Retina (tissue), 1 donor: ENCODE results near the gene SEMA6C.
"Not testable (repeated sequence)": the region's sequence is repeated elsewhere in the genome, so short reads cannot be mapped to it uniquely, and the experiment has no call there.

Experiments
- DNase-seq: peaks from one replicate; pipeline ENCODE4 v3.0.0-alpha.2; 2016

Gene SEMA6C, protein sequence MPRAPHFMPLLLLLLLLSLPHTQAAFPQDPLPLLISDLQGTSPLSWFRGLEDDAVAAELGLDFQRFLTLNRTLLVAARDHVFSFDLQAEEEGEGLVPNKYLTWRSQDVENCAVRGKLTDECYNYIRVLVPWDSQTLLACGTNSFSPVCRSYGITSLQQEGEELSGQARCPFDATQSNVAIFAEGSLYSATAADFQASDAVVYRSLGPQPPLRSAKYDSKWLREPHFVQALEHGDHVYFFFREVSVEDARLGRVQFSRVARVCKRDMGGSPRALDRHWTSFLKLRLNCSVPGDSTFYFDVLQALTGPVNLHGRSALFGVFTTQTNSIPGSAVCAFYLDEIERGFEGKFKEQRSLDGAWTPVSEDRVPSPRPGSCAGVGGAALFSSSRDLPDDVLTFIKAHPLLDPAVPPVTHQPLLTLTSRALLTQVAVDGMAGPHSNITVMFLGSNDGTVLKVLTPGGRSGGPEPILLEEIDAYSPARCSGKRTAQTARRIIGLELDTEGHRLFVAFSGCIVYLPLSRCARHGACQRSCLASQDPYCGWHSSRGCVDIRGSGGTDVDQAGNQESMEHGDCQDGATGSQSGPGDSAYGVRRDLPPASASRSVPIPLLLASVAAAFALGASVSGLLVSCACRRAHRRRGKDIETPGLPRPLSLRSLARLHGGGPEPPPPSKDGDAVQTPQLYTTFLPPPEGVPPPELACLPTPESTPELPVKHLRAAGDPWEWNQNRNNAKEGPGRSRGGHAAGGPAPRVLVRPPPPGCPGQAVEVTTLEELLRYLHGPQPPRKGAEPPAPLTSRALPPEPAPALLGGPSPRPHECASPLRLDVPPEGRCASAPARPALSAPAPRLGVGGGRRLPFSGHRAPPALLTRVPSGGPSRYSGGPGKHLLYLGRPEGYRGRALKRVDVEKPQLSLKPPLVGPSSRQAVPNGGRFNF

GRCh38 chr1:151146412-151147131 lies at the start of gene SEMA6C:
TSS of gene SEMA6C (minus strand) at chr1:151146631. CDS start at chr1:151142621, 4,010 bp downstream.
- peak; percentile 96 for DNase-seq

GRCh38 chr1:151194894-151195594 lies 48.6 kb upstream of the SEMA6C start:
- DNase-seq = not testable (repeated sequence)

DNA sequence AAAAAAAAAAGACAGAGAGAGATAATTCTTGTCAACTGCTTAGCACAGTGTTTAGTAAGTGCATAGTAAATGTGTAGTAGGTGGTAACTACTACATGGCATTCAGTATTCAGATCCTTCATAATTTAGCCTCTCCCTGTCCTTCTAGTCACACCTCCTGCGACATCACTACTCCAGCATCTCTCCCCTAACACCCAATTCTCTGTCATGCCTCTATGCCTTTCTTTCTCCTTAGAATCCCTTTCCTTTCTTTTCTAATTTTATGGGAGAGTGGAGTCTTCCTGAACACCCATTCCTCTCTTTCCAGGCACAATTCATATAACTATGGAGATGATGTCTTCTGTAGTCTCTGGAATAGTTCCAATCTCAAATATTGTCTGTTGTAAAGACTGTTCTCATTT lies 47.4 kb upstream of the SEMA6C start:
- no peak for DNase-seq

DNA sequence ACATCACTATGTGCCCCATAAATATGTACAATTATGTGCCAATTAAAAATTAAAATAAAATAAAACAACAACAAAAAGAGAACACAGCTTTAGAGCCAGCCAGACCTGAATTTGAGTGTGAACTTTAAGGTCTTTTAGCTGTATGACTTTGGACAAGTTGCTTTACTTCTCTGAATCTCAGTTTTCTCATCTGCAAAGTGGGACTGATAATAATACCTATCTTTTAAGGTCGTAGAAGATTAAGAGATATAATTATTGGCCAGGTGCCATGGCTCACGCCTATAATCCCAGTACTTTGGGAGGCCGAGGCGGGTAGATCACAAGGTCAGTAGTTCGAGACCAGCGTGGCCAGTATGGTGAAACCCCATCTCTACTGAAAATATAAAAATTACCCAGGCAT lies 46.9 kb upstream of the SEMA6C start:
- no peak for DNase-seq

- no peak for DNase-seq
These were observed 45.6 kb upstream of the SEMA6C start for GRCh38 chr1:151192047-151192446.

DNA sequence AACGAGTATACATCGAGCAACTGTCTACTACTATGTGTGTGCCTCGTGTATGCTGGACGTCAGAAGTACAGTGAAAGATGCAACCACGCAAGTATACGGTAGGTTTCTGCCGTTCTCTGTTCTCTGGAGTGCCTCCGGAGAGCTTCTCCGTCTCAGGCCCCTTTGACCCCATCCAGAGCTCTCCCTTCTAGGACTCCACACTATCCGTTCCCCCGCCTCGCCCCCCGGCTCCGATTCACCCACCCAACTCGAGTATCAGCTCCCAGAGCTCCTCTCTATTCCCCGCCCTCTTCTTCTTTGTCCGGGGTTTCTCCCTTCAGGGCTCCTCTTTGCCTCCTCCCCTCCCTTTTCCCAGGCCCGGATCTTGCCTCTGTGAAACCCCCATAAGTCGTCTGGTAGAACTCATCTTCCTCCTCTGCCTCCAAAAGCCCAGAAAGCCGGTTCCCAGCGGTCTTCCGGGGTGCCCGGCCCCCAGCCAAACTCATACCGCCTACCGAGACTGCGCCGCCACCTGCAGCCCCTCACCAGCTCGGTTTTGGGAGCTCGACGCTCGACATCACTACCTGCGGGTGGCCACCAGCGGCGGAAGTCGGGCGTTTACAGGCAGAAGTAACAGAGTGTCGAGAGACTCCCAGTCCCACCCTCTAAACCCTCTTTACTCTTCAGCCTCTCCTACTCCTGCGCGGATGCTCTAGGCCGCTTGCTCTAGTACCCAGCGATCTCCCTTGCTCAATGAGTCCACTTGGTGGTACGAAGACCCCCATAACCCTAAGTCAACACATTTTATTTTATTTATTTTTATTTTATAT lies 43.4 kb upstream of the SEMA6C start, which contains the start of gene VPS72:
VPS72 (minus strand) TSS at position 561 of the 809 bp plus-strand sequence; CDS start at position 485, 76 bp downstream.
- peak; percentile 96 for DNase-seq

DNA sequence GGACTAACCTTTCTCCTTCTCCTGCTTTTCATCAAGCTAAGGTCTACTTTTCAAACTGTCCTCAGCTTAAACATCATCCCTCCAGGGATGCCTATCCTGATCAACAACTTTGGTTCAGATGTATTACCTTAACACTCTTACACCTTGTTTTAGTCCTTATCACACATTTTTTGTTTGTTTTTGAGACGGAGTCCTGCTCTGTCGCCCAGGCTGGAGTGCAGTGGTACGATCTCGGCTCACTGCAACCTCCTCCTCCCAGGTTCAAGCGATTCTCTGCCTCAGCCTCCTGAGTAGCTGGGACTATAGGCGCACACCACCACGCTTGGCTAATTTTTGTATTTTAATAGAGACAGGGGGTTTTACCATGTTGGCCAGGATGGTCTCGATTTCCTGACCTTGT lies 42.2 kb upstream of the SEMA6C start:
- not testable (repeated sequence) for DNase-seq

DNA sequence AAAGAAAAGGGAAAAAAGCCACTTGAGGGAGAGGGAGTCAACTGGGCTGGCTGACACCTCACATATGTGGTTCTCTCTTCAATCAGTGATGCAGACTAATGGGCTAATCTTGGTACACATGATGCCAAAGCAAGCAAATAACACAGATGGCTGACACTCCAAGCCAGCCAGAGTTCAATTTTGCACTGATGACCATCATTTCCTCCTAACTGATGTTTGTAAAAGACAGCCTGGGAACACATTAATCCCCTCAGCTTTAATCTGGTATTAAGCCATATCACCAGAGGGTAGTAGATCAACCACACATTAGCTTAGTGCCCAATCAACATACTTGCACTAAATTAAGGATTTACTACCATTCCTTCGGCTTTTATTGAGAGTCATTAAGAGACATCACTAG lies 40.8 kb upstream of the SEMA6C start:
- DNase-seq = no peak

DNA sequence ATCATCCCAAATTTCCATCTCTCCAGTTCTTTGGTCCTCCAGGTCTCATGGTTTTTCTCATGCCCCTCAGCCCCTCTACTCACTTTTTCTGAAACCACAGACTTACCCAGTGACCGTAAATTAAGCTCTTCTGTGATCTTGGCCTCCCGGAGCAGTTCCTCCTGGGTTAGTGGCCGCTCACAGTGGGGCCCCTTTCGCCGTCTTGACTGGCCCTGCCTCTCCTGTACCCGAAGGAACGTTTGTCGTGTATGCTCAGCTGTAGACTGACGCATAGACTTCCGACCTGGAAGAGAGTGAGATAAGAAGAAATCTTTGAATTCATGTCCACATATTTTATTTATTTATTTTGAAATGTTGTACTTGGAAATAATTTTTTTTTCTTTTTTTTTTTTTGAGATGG lies 37.8 kb upstream of the SEMA6C start:
- DNase-seq = no peak

GRCh38 chr1:151176514-151177045 lies 30.1 kb upstream of the SEMA6C start:
- no peak for DNase-seq

- DNase-seq = no peak
These were observed 29.4 kb upstream of the SEMA6C start, which contains the start of gene TMOD4 for GRCh38 chr1:151175863-151176262. TSS of gene TMOD4 (minus strand) at chr1:151175981. CDS start at chr1:151174875, 1,106 bp downstream.

- no peak for DNase-seq
These were observed 28.8 kb upstream of the SEMA6C start for GRCh38 chr1:151175041-151175741.

DNA sequence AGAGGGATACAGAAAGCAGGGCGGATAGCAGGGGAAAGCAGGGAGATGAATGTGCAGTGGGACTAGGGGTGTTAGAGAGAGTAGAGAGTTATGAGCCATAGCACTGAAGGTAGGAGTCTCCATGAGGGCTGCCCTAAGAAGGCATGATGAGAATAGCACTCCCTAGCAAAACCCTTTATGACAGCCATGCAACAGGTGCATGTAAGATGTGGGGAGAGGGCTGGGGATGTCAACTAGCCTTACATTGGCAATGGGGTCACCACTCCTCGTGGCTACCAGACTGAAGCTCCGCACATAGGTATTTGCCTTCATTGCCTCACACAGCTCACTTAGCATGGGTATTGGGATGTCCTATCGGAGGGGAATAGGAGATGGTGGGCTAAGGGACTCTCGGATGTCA lies 24.8 kb upstream of the SEMA6C start:
- DNase-seq = no peak

DNA sequence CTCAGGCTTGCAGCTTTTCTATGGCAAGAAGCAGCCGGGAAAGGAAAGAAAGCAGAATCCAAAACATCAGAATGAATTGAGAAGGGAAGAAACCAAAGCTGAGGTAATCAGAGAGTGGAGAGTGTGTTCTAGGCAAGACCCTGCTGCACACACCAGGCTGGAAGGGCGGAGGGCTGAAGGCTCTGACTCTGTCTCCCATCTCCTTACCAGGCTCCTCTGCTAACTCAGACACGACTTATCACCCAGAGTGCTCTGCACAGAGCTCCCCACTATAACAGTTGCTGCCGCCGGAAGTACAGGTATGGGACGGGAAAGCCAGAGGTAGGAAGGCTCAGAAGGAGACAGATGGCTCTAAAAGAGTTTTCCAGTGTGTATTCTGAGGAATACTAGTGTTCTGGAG lies 20.7 kb upstream of the SEMA6C start:
- no peak for DNase-seq

GRCh38 chr1:151166505-151166956 lies 20.1 kb upstream of the SEMA6C start:
- no peak for DNase-seq

DNA sequence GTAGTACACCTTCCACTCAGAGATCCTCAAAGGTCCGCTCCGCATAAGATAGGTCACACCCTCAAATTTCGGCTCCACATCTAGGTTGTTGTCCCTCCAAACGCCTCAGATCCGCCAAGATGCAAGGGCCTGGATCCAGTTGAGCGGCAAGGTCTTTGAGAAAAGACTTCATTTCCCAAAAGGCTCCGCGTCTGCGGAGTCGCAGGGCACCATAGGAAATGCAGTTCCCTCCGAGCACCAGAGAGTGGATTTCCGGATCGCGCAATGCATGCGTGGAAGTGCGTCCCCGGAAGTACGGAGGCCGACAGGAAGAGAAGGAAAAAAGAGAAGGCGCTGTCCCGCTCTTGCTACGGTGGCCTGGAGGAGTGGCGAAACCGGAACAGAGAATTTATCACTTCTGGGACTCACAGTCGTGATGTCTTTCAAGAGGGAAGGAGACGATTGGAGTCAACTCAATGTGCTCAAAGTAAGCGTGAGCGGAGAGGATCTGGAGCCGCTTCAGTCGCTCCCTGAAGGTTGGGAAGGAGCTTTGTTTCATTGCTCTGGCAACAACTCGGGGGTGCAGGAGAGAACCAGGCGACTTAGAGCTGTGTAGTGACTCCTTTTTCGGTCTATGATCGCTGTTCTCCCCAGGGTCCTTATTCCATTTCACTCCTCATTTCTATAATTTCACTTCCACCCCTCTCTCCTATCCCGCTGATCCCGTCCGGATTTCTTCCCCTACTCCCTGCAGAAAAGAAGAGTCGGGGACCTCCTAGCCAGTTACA lies 19.5 kb upstream of the SEMA6C start, which contains the start of the genes LYSMD1 and SCNM1:
LYSMD1 (minus strand) TSS at position 165 of the 767 bp plus-strand sequence. CDS start 644 bp downstream, outside the sequence.
SCNM1 (plus strand) TSS at position 407 of the 767 bp plus-strand sequence; CDS start at position 416, 9 bp downstream.
- DNase-seq = peak; percentile 96

- no peak for DNase-seq
These were observed 18.9 kb upstream of the SEMA6C start for GRCh38 chr1:151165281-151165737.

DNA sequence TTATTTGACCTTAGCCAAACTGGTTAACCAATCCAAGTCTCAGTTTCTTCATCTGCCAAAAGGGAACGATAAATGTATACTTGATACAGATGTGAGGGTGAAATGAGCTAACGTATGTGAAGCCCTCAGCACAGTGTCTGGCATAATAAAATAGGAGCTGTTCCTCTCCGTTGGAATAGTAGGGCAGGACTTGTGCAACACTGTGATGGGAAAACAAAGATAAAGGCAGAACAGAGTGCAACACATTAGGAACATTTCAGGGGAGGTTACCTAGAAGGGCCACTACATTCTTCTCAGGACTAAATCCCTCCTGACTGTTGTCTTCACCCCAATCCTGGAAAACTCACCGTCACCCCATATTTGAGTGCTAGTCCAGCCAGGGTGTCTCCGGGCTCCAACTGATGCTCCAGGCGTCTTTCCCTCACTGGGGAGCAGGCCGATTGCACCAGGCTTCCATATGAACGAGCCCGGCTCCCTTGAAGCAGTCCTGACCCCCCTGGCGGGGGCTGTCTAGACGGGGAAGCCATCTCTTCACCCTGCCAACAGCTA lies 18.4 kb upstream of the SEMA6C start:
- no peak for DNase-seq

DNA sequence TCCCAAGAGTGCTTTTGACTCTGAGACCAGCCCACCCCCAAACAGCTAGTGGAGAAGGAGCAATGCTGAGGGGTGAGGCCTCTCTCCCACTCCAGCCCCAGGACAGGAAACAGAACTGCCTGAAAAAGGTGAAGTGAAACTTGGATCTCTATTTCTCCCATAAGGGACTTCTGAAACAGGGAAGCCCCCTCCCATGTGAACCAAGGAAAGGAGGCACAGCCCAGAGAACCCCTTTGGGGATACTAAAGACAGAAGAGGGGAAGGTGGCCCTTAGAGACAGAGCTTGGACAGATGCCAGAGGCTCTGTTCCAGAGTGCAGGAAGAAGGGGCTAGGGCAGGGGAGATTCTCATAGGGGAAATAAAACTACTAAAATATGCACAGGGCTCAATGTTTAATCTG lies 12.9 kb upstream of the SEMA6C start:
- DNase-seq = no peak
